Myocyte (in vitro differentiated cells): ENCODE results near the gene KRTAP10-9. TPM values are rescaled to one million over a fixed set of nuclear protein-coding genes. Genes with fewer than 3 reads are reported as not detected.
A peak's percentile ranks its signal among the peaks of the same experiment; 100 is the strongest.
"Not testable (repeated sequence)": the region's sequence is repeated elsewhere in the genome, so short reads cannot be mapped to it uniquely, and the experiment has no call there.

Source experiments
- DNase-seq: peaks from one replicate; pipeline ENCODE4 v3.0.0-alpha.2; 2012; ENCODE audit warnings: low read depth
- total RNA-seq: library from RNA; depleted of rRNA; stranded (reverse); fragments of >200 nt; gene quantifications from 2 replicates; pipeline ENCODE4 v1.2.3, GENCODE V29; 2014

KRTAP10-9 gene
- total RNA-seq, 1 donor from 2014 or later, result not detected

DNA sequence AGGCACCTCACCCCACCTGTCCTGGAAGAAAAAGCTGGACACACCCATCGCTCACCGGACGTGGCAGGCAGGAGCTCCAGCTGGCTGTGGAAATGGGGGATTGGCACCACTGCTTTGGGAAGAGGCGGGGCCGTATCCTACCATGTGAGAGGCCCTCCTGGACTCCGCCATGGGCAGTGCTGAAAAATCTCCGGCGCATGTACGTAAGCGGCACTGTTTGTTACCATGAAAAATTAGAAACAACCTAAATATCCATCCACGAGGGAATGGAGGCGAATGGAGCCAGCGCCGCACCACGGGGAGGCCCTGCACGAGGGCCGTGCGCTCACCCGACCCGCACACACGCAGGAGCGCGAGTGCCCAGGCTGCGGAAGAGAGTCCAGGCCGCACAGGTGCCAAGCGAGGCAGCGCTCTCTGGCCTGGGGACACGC lies 11.9 kb upstream of the KRTAP10-9 start:
- no peak for DNase-seq

DNA sequence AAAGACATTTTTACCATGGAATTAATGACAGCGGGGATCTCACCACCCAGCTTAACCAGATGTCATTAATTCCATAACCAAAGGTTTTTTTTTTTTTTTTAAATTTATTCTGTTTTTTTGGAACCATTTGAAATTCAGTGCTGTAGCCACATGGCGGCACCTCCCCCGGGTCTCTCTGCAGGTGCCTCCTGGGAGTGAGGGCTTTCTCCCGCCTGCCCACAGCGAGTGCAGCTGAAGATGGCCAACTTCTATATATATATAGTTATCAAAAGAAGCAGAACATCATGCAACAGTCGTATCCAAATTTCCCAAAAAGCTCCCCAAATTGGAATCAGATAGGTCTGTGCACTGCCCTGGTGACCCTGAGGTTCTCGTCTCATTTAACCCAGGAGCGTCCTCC lies 11.4 kb upstream of the KRTAP10-9 start:
- no peak for DNase-seq

DNA sequence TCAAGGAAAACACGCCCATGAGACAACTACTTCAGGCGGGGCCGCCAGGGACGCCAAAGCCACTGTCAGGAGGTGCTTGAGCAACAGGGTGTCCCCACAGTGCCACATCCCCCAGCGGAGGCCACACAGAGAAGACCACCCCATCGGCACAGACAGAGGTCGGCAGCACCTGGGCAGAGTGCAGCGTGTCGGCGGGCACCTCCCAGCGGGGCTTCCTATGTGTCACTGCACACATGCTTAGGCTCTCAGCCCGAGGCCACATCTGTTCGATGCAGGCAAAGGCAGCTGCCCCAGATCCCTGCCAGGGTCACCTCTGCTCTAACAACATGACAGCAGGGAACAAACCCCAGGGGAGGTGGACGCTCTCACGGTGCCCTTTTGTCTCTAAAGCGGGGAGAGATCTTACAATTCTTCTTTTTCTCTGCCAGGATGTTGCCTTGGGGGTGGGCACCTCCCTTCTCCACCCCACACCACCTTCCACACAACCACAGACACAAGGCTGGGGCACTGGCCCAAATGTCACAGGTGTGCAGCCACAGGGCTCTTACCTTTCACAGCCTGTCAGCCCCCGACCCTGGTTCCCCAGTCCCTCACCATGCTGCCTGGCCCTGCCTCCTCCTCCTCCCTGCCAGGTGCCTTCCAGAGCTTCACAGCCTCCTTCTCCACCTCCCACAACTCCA lies 10.8 kb upstream of the KRTAP10-9 start:
- no peak for DNase-seq

DNA sequence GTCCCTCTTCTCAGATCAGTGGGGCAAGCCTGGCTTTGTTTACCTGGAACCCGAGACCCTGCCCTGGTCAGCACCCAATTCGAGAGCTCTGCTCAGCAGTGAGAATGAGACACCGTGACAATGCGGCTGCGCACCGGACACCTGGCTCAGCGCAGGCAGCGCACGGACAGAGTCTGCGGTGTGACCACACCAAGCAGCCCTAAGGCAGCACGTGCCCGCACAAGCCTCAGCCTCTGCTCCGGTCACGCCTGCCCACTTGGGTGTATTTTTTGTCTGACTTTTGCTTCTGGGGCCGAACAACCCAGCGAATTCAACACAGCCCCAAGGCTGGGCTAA lies 10.3 kb upstream of the KRTAP10-9 start:
- DNase-seq, result no peak

DNA sequence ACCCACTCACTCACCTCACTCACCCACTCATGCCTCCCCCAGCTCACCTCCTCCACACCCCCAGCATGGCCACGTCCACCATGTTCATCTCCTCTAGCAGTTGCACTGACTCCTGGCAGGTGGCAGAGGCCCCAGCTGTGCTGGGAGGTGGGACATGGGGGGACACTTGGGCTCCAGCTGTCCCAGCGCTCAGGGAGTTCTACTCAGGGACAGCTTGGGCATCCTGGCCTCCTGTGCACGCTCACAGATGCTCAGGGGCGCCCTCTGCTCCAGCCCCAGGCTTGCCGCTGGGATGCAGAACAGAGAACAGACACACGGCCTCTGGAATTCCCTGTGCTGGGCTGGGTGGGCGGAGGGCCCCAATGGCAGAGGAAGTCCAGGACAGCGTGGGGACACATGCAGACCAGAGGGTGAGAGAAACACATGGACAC lies 9.8 kb upstream of the KRTAP10-9 start:
- DNase-seq, result no peak

DNA sequence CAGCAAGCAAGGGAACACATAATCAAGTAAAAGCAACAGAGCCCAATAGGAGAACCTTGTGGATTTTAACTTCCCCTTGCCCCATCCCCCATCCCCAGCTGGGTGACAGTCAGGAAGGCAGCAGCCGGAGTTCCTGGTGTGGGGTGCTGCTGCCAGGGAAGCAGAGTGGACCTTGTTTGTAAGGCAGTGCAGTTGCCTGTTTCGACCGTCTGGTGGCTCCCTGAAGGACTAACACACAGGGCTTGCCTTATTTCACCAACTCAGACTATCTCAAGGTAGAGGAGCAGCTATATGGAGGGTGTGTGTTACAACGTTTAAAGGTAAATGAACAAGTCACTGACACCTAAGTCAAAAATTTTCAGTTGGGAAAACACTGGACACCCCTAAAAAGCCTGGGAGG lies 8.4 kb upstream of the KRTAP10-9 start:
- no peak for DNase-seq

DNA sequence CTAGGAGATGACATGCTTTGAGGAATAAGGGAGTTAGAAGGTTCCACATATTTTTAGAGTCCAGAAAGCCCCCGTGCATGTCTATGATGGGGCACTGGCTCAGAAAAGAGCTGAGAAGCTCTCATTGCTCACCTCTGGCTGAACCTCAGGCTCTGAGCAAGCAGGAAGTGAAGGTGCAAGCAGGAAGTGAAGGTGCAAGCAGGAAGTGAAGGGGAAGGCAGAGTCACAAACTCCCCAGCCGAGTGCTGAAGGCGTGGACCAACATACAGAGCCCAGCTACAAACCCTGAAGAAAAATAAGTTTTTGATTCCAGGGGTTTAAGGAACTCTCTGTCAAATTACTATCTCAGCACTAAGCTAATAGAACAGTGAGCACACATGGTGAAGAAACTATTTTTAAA lies 8.0 kb upstream of the KRTAP10-9 start:
- DNase-seq, result no peak

DNA sequence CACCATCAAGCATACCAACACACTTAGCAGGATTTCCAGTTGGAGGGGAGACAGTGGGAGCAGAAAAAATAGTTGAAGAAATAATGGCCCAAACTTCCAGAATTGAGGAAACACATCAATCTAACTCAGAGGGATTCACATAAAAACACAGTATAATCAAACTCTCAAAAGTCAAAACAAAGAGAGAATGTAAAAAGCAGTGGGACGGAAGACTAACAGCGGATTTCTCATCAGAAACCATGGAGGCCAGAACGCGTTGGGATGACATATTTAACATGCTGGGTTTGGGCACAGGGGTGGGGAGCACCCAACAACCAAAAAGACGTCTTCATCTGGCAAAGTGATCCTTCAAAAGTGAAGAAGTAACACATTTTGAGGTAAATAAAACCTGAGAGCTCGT lies 7.0 kb upstream of the KRTAP10-9 start:
- DNase-seq, result no peak

DNA sequence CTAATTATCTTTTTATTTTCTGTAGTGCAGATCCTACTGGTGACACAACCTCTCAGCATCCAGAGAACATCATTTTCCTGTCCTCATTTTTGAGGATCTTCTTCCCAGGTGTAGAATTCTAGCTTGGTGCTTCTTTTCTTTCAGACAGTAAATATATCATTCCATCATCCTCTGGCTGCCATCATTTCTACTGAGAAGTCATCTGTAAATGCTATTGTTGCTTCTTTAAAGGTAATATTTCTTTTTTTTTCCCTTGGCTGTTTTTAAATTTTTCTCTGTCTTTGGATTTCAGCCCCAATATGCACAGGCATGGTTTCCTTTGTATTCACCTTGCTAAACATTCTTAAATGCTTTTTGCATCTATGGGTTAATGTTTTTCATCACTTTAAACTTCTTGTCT lies 3.3 kb upstream of the KRTAP10-9 start:
- no peak for DNase-seq

DNA sequence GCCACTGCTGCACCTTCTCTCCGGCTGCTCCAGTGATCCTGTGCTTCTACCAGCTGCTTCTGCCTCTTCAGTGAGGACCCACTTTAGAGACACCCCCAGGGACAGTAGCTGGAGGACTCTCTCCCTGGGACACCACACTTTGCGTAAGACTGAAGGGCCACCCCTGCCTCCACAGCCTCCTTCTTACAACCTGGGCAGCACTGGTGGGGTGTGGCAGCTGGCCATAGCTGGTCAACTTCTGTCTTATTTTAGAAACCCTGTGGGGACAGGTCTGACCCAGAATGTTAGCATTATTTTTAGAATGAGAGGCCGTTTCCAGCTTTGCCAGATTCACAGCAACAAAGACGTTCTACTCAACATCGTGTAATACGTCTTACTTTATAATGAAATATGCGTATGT lies 1.1 kb upstream of the KRTAP10-9 start:
- no peak for DNase-seq

DNA sequence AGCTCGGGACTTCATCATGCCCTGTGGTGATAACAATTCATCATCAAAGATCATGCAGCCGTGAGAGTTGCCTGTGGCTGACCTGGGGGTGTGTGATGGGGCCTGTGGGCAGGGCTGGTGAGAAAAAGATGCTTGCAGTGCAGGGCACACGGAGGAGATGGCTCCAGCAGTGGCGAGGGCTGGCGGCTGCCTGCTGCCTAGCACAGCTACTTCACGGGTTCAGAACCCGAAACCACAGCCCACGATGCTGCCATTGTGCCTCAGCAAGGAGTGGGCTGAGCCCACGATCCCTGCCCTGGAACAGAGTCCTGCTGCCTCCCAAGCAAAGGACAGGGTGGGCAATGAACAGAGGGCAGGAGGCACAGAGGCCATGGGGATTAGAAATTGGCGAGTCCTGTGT lies 631 bp upstream of the KRTAP10-9 start:
- no peak for DNase-seq

DNA sequence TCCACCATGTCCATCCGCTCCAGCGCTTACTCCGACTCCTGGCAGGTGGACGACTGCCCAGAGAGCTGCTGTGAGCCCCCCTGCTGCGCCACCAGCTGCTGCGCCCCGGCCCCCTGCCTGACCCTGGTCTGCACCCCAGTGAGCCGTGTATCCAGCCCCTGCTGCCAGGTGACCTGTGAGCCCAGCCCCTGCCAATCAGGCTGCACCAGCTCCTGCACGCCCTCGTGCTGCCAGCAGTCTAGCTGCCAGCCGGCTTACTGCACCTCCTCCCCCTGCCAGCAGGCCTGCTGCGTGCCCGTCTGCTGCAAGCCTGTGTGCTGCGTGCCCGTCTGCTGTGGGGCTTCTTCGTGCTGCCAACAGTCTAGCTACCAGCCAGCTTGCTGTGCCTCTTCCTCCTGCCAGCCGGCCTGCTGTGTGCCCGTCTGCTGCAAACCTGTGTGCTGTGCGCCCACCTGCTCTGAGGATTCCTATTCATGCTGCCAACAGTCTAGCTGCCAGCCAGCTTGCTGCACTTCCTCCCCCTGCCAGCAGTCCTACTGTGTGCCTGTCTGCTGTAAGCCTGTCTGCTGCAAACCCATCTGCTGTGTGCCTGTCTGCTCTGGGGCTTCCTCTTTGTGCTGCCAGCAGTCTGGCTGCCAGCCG lies 409 bp downstream of the KRTAP10-9 start:
- DNase-seq, result not testable (repeated sequence)

DNA sequence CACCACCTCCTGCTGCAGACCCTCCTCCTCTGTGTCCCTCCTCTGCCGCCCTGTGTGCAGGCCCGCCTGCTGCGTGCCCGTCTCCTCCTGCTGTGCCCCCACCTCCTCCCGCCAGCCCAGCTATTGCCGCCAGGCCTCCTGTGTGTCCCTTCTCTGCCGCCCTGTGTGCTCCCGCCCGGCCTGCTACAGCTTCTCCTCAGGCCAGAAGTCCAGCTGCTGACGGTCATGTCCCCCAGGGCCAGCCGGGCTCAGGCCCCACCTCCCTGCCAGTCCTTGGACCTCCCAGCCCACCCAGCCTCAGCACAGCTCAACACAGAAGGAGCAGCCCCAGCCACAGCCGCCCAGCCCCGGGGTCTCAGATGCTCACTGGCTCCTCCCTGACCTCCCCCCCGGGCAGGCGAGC lies 939 bp downstream of the KRTAP10-9 start:
- not testable (repeated sequence) for DNase-seq

DNA sequence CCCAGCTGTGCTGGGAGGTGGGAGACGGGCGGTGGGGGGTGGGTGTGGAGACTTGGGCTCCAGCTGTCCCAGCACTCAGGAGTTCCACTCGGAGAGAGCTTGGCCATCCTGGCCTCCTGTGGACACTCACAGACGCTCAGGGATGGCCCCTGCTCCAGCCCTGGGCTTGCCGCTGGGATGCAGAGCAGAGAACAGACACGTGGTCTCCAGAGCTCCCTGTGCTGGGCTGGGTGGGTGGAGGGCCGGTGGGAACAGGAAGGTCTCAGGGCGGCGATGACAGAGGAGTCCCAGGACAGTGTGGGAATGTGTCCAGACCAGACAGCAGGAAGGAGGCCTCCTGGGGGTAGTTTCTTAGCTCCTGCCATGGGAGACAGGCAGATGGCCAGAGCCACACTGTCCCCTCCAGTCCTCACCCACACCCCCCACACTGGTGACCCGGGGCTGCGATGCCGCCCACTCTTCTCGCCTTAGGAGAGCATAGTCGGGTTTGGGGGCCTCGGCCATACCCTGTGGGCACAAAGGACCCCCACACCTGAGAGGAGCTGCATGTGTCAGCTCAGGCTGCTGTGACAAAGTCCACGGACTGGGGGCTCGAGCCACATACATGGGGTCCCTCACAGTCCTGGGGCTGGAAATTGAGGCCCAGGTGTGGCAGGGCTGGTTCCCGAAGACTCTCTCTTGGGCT lies 2.0 kb downstream of the KRTAP10-9 start:
- no peak for DNase-seq

DNA sequence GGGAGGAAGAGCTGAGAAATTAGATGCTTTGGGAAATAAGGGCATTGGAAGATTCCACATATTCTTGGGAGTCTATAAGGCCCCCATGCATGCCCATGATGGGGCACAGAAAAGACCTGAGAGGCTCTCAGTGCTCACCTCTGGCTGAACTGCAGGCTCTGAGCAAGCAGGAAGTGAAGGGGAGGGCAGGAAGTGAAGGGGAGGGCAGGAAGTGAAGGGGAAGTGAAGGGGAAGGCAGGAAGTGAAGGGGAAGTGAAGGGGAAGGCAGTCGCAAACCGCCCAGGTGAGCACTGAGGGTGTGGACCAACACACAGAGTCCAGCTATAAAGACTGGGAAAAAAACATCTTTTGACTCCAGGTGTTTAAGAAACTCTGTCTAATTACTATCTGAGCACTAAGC lies 3.5 kb downstream of the KRTAP10-9 start:
- DNase-seq, result no peak

DNA sequence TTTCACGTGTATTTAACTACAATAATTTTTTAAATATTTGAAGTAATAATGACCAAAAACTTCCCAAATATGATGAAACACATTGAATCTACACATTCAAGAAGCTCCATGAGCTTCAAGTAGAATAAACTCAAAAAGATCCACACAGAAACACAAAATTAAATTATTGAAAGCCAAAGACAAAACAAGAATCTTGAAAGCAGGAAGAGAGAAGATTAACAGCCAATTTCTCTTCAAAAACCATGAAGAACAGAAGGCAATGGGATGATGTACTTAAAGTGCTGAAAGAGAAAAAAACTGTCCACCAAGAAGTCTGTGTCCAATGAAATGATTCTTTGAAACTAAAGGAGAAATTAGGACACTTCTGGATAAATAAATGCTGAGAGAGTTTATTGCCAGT lies 5.2 kb downstream of the KRTAP10-9 start:
- no peak for DNase-seq

DNA sequence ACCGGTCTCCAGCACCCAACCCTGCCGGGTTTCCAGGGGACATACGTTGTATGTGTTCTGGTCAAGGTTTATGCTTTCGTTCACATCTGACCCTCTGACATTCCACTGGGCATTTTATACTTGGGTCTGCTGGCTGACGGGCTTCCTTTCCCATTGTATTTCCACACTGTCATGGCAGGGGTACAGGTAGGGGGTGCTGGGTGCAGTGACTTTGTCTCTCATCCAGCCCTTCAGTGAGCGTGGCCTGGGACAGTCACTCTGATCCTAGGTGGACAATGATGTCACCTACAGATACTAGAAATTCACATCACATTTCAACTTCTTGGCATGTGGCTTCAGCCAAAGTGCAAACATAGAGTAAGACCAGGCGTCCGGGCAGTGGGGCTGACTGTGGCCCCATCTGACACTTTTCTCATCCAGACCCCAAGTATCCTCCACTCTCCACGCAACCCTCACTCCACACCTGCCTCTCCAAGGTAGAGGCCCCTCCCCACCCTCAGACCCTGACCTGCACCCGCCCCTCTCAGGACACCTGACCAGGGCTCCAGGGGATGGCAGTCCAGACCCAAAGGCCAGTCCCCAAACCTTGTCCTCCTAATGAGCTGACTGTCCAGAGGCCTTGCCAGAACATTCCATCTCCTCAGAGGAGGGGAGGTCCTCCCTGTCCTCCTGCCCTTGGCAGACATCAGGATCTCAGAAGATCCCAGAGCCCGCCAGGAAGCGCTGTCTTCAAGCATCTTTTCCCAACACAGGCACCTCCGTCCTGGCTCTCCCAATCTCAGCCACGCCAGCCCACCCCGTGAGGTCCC lies 9.5 kb downstream of the KRTAP10-9 start:
- DNase-seq, result no peak

DNA sequence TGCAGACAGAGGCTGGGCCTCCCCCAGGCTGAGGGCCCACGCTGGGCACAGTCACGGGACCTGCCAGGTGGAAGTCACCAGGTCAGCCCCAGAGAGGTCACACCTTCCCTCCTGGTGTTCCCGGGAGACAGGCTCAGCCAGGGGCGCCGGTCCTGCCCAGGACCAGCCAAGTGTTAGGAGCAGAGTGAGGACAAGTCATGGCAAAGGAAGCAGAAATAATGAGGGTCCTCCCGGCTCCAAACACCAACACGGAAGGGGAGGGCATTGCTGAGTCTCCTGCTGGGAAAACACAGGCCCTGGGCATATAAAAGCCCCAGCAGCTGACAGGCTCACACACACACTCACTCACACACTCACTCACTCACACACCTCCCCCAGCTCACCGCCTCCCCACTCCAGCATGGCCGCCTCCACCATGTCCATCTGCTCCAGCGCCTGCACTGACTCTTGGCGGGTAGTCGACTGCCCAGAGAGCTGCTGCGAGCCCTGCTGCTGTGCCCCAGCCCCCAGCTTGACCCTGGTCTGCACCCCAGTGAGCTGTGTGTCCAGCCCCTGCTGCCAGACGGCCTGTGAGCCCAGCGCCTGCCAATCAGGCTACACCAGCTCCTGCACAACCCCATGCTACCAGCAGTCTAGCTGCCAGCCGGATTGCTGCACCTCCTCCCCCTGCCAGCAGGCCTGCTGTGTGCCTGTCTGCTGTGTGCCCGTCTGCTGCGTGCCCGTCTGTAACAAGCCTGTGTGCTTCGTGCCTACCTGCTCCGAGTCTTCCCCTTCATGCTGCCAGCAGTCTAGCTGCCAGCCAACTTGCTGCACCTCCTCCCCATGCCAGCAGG lies 10.3 kb downstream of the KRTAP10-9 start, which contains the start of gene KRTAP10-10:
Gene KRTAP10-10, plus strand, starts transcription at position 339 of the 833 bp plus-strand sequence. Its CDS starts 62 bp downstream, at position 401.
- DNase-seq, result peak; percentile 7

DNA sequence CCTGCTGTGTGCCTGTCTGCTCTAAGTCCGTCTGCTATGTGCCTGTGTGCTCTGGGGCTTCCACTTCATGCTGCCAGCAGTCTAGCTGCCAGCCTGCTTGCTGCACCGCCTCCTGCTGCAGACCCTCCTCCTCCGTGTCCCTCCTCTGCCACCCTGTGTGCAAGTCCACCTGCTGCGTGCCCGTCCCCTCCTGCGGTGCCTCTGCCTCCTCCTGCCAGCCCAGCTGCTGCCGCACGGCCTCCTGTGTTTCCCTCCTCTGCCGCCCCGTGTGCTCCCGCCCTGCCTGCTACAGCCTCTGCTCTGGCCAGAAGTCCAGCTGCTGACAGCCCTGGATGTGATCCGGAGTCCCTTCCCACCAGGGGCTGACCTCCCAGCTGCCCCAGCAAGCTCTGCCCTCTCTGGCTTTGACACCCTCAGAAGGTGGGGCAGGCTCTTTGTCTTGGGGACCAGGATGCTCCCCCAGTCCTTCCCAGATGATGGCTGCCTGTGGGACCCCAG lies 11.0 kb downstream of the KRTAP10-9 start:
- not testable (repeated sequence) for DNase-seq

DNA sequence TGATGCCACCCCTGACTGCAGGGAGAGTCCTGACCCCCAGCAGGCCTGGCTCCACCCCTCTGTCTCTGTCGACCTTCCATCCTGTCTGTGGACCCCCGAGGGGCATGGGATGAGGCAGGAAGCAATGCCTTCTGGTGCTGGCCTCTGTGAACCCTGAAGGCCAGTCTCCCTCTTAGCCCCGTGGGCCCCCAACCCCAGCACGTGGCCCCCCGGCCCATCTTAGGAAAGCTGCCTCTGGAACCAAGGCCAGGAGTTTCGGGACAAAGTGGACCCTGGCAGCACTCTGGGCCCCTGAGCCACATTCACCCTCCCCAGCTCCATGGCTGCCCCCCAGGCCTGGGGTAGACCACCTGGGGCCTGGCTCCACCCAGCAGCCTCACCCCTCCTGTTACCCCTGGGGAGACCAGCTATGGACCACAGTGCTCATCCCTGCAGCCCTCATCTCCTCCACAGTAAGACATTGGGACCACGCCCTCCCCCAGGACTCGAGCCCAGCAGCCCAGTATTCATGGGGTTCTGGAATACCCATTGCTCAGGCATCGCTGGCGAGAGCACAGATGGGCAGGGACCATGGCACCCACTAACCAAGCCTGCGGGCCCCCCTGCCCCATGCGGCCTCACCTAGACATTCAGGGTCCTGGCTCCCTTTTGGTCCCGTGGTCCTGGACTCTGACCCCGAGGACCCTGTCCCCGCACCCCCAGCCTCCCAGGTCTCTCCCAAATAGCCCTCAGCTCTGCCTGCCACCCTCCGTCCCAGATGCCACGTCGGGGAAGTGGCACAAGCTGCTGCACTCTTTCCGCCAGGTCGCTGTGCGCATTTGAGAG lies 11.8 kb downstream of the KRTAP10-9 start:
- not testable (repeated sequence) for DNase-seq
